Caco-2 (cell line): ENCODE results near the gene SORCS2. TPM values are rescaled to one million over a fixed set of nuclear protein-coding genes. Genes with fewer than 3 reads are reported as not detected.

Experiments used
- BruUV-seq: library from RNA; stranded (reverse); fragments of 400-500 nt; replicated peaks from 2 replicates; lab custom pipeline; 2021; lab: Mats Ljungman, UMichigan
- CTCF ChIA-PET: fragments of 300-600 bp; sonication (Branson Sonifier 250); formaldehyde crosslinking; loops from one replicate; lab custom pipeline; 2022; ENCODE audit warnings: antibody characterized with exemption; lab: Charles Lee
- POLR2A ChIA-PET: fragments of 300-600 bp; sonication (Branson Sonifier 250); formaldehyde crosslinking; loops from one replicate; lab custom pipeline; 2022; ENCODE audit warnings: antibody characterized with exemption; lab: Charles Lee
- DNase-seq, 2 experiments: peaks; one replicate each; pipeline versions ENCODE4 v3.0.0 to v3.0.0-alpha.2; 2020 to 2022
- H3K27me3 ChIP-seq: replicated peaks from 2 replicates; pipeline ENCODE4 v1.6.0; 2011; ENCODE audit warnings: low read length; ENCODE audit not compliant: control insufficient read depth, insufficient read depth
- H3K36me3 ChIP-seq: 2 replicates; pipeline ENCODE4 v1.5.1; 2011; ENCODE audit warnings: low read length; ENCODE audit not compliant: control insufficient read depth, insufficient read depth
- H3K4me1 ChIP-seq: fragments of 250-450 bp; sonication (Bioruptor Pico); 2 replicates; pipeline ENCODE4 v1.5.1; 2020; ENCODE audit warnings: mild to moderate bottlenecking
- H3K4me3 ChIP-seq: 2 replicates; pipeline ENCODE4 v1.5.1; 2011; ENCODE audit warnings: low read depth, mild to moderate bottlenecking, control low read depth, low read length
- H3K9me3 ChIP-seq: fragments of 250-450 bp; sonication (Bioruptor Pico); 2 replicates; pipeline ENCODE4 v1.5.1; 2020; ENCODE audit warnings: mild to moderate bottlenecking, moderate library complexity
- H3K27ac Mint-ChIP-seq: one replicate; pipeline ENCODE4 v1.8.0; 2022; ENCODE audit warnings: mixed read lengths; ENCODE audit not compliant: unreplicated experiment
- H3K27me3 Mint-ChIP-seq: one replicate; pipeline ENCODE4 v1.8.0; 2022; ENCODE audit warnings: mixed read lengths; ENCODE audit not compliant: insufficient read depth, unreplicated experiment
- H3K36me3 Mint-ChIP-seq: one replicate; pipeline ENCODE4 v1.8.0; 2022; ENCODE audit warnings: mild to moderate bottlenecking, mixed read lengths; ENCODE audit not compliant: insufficient read depth, unreplicated experiment
- H3K4me1 Mint-ChIP-seq: one replicate; pipeline ENCODE4 v1.8.0; 2022; ENCODE audit warnings: low read depth, mixed read lengths; ENCODE audit not compliant: unreplicated experiment
- H3K4me3 Mint-ChIP-seq: one replicate; pipeline ENCODE4 v1.8.0; 2022; ENCODE audit warnings: mild to moderate bottlenecking, moderate library complexity, mixed read lengths; ENCODE audit not compliant: unreplicated experiment
- H3K9me3 Mint-ChIP-seq: one replicate; pipeline ENCODE4 v1.8.0; 2022; ENCODE audit warnings: mixed read lengths; ENCODE audit not compliant: unreplicated experiment
- intact Hi-C: fragments of 100-400 bp; cut with micrococcal nuclease; formaldehyde crosslinking; loops from one replicate; pipeline ENCODE4 v1.10.0; 2022; ENCODE audit not compliant: unreplicated experiment
- total RNA-seq: library from RNA; stranded (reverse); gene quantifications from 2 replicates; pipeline ENCODE4 v1.2.3, GENCODE V29; 2022
- TF ChIP-seq, protein P1 (sequence below), 2 experiments: fragments of 200-600 bp in 1 of 2; IDR thresholded peaks; 1 replicate in 1 of 2; 2 replicates in 1 of 2; pipeline versions ENCODE4 v1.5.1 to v1.8.0; 2011 to 2022; ENCODE audit warnings: antibody characterized with exemption in 1 of 2, control low read depth in 1 of 2, inconsistent platforms in 1 of 2, low read depth in 1 of 2, low read length in 1 of 2, mild to moderate bottlenecking in 1 of 2, moderate library complexity in 1 of 2; ENCODE audit not compliant: insufficient read depth in 1 of 2, severe bottlenecking in 1 of 2, unreplicated experiment in 1 of 2

The SORCS2 gene
- total RNA-seq, 1 experiment from 2014 or later, result 1.6 TPM

DNA sequence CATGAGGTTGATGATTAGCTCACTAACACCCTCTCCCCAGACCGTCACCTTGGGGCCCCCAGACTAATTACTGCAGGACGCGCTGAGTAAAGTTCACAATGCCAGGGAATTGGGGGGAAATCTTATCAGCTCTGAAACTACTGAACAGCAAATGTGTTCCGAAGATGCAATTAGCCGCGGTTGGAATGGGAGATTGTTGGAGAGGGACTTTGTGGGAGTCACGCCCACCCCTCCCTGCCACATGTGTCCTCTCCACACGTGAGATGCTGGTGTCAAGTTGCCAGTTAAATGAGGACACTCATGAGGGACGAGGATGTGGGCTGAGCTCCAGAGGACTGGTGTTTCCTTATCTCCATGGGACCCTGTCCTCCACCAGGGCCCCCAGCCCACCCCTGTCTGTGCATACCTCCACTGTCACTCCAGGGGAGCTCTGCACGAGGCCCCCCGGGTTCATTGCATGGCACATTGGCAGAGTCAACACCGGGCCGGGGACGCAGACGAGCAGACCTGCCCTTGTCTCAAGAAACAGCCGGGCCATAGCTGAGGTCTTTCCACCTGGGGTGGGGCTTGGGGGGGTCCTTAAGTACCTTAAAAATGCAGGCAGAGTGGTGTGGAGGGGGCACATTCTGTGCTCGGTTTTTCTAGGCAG, 417.8 kb downstream of the SORCS2 start:
- H3K9me3 ChIP-seq, result no peaks in the 10 kb centered on the region
- H3K36me3 ChIP-seq, result no peaks in the 10 kb centered on the region
- no peaks in the 10 kb centered on the region for H3K4me1 ChIP-seq
- no peaks in the 10 kb centered on the region for H3K27me3 ChIP-seq
- no peak overlapping the region for H3K27ac Mint-ChIP-seq
- BruUV-seq, result no TSS peak
- H3K27me3 Mint-ChIP-seq, result peaks cover 3% of the 10 kb centered on the region
- intact Hi-C loops, result no loop called here
- ChIA-PET CTCF (no interaction called here), POLR2A (no interaction called here)
- H3K4me3 ChIP-seq, result no peak overlapping the region
- H3K9me3 Mint-ChIP-seq, result no peaks in the 10 kb centered on the region
- TF ChIP-seq, protein P1, sequence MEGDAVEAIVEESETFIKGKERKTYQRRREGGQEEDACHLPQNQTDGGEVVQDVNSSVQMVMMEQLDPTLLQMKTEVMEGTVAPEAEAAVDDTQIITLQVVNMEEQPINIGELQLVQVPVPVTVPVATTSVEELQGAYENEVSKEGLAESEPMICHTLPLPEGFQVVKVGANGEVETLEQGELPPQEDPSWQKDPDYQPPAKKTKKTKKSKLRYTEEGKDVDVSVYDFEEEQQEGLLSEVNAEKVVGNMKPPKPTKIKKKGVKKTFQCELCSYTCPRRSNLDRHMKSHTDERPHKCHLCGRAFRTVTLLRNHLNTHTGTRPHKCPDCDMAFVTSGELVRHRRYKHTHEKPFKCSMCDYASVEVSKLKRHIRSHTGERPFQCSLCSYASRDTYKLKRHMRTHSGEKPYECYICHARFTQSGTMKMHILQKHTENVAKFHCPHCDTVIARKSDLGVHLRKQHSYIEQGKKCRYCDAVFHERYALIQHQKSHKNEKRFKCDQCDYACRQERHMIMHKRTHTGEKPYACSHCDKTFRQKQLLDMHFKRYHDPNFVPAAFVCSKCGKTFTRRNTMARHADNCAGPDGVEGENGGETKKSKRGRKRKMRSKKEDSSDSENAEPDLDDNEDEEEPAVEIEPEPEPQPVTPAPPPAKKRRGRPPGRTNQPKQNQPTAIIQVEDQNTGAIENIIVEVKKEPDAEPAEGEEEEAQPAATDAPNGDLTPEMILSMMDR (IDR thresholded peaks at IDR 0.05; ENCODE audit: insufficient read depth in 1 of 2, low read depth in 1 of 2, low read length in 1 of 2, severe bottlenecking in 1 of 2, unreplicated experiment in 1 of 2), result no peak
- no peak overlapping the region for H3K4me3 Mint-ChIP-seq
- H3K4me1 Mint-ChIP-seq, result no peaks in the 10 kb centered on the region
- DNase-seq, result no peak
- H3K36me3 Mint-ChIP-seq, result no peaks in the 10 kb centered on the region

DNA sequence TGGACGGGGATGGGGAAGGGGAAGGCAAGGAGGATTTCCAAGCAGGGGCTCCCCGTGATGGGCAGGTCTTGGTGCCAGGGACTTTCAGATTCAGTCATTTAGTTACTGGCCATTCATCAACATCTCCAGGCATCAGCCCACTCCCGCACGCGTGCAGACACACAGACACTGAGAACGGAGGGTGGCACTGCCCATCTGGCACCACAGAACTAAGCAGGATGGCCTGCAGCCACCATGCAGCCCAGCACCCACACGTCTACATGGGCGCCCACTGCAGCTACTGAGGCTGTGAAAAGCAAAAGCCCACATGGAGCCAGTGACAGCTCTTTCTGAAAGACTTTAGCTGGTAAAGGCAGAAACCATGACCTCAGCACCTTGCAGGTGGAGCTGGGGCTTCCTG, 418.5 kb downstream of the SORCS2 start:
- POLR2A ChIA-PET, result no interaction called here
- no peak overlapping the region for H3K4me3 ChIP-seq
- no peaks in the 10 kb centered on the region for H3K9me3 Mint-ChIP-seq
- no peaks in the 10 kb centered on the region for H3K4me1 Mint-ChIP-seq
- intact Hi-C loops, result no loop called here
- no peaks in the 10 kb centered on the region for H3K27me3 ChIP-seq
- TF ChIP-seq, protein P1 (IDR thresholded peaks at IDR 0.05; ENCODE audit: insufficient read depth in 1 of 2, low read depth in 1 of 2, low read length in 1 of 2, severe bottlenecking in 1 of 2, unreplicated experiment in 1 of 2), result no peak
- no peaks in the 10 kb centered on the region for H3K4me1 ChIP-seq
- no peaks in the 10 kb centered on the region for H3K36me3 Mint-ChIP-seq
- no peaks in the 10 kb centered on the region for H3K9me3 ChIP-seq
- H3K4me3 Mint-ChIP-seq, result no peak overlapping the region
- DNase-seq, result no peak
- no TSS peak for BruUV-seq
- H3K27me3 Mint-ChIP-seq, result peaks cover 6% of the 10 kb centered on the region
- H3K36me3 ChIP-seq, result no peaks in the 10 kb centered on the region
- CTCF ChIA-PET, result no interaction called here
- no peak overlapping the region for H3K27ac Mint-ChIP-seq

DNA sequence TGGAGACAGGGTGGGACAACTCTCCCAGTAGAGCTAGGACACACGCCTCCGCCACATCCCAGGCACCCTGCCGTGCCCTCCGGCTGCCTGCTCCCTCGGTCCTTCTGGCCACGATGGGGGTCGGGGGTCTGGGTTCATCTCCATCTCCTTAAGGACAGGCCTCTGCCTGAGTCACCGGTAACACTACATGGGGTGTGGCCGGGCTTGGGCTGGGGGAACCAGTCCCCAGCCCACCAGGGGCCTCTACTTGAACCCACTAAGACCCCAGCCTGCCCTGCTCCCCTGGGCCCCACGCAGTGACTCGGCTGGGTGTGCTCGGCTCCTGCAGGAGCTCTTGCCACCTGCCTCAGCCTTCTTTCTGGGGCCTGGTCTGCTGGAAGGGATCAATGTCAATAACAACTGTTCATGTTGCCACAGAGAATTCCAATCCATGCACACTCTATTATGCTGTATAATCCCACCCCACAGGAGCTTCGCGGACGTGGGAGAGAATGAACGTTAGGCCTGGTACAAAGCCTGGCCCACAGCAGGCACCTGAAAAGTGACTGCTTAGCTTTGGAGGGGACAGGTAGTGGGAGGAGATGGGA, 420.1 kb downstream of the SORCS2 start:
- Mint-ChIP-seq H3K27ac (no peak overlapping the region), H3K27me3 (peaks cover 11% of the 10 kb centered on the region), H3K4me3 (no peak overlapping the region), H3K4me1 (no peaks in the 10 kb centered on the region), H3K9me3 (no peaks in the 10 kb centered on the region), H3K36me3 (no peaks in the 10 kb centered on the region)
- H3K4me3 ChIP-seq, result no peak overlapping the region
- TF ChIP-seq, protein P1 (IDR thresholded peaks at IDR 0.05; ENCODE audit: insufficient read depth in 1 of 2, low read depth in 1 of 2, low read length in 1 of 2, severe bottlenecking in 1 of 2, unreplicated experiment in 1 of 2), result no peak
- DNase-seq, result no peak
- CTCF ChIA-PET, result no interaction called here
- H3K9me3 ChIP-seq, result no peaks in the 10 kb centered on the region
- POLR2A ChIA-PET, result no interaction called here
- no TSS peak for BruUV-seq
- H3K27me3 ChIP-seq, result no peaks in the 10 kb centered on the region
- no peaks in the 10 kb centered on the region for H3K4me1 ChIP-seq
- intact Hi-C loops, result no loop called here
- no peaks in the 10 kb centered on the region for H3K36me3 ChIP-seq
